Globus pallidus (tissue), 1 donor: Measurements from ENCODE around the gene KNSTRN.

Experiments used
- DNase-seq: peaks from one replicate; pipeline ENCODE4 v3.0.0-alpha.2; 2015; ENCODE audit warnings: low spot score

Gene KNSTRN

GRCh38 chr15:40435023-40435709 is 52.6 kb downstream of the KNSTRN start:
- no peak for DNase-seq

GRCh38 chr15:40435710-40436089 is 53.2 kb downstream of the KNSTRN start:
- DNase-seq: no peak

GRCh38 chr15:40436116-40436891 is 53.8 kb downstream of the KNSTRN start:
- no peak for DNase-seq

DNA sequence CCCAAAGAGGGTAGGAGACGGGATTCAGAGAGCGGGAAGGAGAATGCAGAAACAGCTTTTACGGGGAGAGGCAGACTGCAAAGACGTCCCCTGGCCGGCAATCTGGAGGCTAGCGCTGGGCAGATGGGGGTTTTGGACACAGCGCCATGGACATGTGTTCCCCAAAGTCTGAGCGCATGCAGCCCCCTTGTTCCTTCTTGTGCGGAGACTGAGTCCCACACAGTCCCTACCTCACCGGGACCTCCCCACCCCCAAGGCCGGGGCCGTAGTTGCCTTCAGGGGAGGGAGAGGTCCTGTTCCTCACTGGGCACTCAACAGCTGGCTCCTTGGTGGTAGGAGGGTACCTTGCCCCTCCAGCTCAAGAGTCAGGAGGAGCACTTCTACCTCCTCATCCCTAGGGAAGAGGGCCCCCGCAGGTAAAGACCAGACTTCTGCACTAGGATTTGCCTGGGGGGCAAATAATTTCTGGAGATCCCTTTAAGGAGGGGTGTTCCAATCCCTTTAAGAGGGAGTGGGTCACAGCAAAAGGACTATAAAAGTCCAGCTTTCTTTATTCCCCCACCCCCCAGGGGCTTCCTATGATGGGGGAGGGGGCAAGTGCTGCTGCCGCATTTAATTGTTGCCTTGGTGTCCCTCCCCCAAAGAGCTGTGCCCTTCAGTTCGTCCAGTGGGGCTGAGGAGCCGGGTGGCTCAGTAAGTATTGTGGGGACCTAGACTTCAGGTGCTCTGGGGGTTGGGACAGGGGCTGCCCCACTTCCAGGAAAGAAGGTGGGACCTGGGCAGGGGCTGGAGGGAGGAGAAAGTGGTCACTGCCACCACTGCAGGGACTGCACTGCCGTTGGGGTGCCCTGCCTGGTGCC is 54.6 kb downstream of the KNSTRN start:
- no peak for DNase-seq

- DNase-seq: no peak
Observed at GRCh38 chr15:40437752-40438687, 55.5 kb downstream of the KNSTRN start.

- DNase-seq: no peak
Observed at GRCh38 chr15:40438712-40439111, 56.2 kb downstream of the KNSTRN start.

DNA sequence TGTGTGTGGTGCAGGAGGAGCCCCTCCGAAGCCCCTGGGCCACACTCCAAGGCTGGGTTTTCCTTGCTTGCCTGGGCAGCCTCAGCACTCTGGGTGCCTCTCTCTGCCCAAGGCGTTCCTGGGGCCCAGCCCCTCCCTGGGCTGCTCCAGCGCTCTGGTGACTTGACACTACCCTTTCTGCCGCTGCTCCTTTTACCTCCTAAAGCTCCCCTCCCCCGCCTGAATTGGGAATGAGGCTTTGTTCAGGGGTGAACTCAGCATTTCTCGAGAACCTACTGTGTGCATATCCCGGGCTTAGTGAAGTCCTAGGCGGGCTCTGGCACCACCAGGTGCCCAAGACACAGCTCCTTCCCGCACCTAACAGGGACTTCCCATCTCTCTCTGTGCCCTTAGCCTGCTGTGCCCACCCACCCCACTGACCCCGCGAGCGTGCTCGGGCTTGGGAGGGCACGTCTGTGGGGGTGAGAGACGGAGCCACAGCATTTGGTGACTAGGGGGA is 57.0 kb downstream of the KNSTRN start:
- no peak for DNase-seq

DNA sequence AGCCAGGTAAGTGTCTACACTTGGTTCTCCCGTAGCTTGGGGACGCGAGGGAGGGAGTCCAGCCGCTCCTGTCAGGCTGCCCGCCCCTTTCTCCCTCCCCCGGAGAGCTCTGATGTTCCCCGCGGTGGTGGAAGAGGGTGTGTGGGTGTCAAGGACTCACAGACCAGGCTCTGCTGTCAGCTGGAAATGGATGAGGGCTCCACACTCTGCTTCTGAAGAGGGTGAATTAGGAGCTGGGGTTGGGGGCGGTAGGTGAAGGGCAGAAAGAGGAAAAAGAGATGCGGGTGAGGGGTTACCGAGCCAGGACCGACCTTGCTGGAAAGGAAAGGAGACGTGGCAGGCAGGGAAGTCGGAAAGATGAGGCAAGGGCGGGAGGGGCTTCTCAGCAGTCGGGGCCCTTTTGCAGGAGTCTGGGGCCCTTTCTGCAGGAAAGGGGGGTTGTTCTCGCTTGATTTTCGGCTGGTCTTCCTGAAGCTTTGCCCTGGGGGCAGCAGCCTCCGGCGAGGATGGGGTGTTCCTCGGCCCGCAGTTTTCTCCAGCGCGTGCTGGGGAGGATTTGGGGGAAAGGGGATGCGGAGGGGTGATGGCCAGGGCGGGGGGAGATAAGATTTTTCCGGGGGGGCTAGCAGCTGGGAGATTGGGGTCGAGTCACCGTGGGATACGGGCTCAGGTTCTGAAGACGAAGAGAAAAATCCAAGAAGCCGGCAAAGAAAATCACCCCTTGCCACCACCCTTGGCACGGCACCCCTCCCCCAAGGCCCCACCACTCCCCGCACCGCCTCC is 57.6 kb downstream of the KNSTRN start:
- no peak for DNase-seq

DNA sequence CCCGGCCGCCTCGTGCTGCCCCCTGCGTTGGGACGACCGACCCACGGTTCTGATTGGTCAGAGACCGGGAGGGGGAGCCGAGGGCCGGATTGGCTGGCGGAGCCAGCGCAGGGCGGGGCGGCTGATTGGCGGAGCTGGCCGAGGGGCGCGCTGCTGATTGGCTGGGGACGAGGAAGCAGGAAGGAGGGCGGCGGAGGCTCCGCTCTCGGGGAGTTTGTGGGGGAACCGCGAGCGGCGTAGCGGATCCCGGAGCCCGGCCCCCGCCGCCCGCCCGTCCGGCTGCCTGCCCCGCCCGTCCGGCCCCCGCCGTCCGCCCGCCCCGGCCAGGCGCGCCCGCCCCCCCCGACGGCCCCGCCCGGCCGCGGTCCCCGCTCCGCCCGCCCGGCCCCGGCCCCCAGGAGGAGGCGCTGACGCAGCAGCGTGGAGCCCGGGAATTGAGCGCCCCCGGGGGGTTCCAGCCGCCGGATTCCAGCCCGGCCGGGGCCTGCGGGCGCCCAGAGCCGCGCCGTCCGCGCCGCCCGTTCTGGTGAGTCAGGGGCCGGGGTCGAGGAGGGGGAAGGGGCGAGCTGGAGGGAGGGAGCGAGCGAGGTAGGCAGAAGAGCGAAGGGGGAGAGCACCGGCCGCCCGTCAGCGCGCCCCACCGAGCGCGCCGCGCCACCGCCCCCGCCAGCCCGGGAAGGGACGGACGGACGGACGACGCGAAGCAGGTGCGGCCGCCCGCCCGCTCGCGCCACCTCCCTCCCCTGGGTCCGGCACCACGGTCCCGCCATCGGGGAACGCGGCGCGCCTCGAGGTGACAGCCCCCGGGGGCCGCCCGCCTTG is 58.4 kb downstream of the KNSTRN start, which contains the start of gene BAHD1:
Gene BAHD1, plus strand, starts transcription at position 211 of the 822 bp plus-strand sequence. CDS start 17,512 bp downstream, outside the sequence.
- DNase-seq: peak; percentile 95

GRCh38 chr15:40441565-40442531 is 59.3 kb downstream of the KNSTRN start:
- no peak for DNase-seq

DNA sequence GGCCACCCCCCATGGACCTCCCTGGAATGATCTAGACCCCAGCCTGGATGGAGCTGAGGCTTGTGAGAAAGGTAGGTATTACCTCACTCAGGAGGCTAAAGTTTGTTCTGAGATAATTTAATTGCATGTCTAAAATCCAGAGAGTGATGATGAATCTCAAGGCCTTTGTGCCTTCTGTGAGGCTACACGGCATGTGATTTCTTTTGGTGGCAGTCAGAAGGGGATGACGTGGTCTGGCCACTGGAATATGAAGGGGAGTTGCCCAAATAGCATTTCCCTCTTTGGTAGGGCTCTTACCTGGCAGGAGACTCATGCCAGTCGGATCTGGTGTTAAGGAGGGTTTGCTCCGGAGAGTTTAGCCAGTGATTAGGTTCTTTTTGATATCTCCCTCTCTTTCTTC is 60.7 kb downstream of the KNSTRN start:
- DNase-seq: no peak

DNA sequence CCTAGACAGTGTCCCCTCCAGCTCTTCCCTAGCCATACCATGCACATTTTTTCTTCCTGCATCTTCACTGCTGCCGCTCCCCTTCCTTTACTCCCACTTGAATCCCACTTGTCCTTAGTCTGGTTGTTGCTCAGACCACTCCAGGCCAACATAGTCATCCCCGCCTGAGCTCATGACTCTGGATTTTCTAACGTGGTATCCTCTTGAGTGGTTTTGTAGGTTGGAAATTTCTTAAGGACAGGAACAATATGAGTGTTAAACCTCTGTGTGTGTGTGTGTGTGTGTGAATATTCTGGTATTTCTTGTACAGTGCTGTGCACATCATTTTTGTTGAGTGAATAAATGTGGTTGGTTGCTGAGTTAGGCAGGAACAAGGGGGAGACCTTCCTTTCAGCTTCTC is 61.3 kb downstream of the KNSTRN start:
- no peak for DNase-seq
